HG02870 (cell line): ENCODE results near the gene TSHZ2.
A peak's percentile ranks its signal among the peaks of the same experiment; 100 is the strongest.

Experiments used
- ATAC-seq: cut with Tn5 transposase; IDR thresholded peaks from one replicate; pipeline ENCODE4 v1.9.1; 2021; ENCODE audit warnings: mild to moderate bottlenecking, moderate library complexity; ENCODE audit not compliant: unreplicated experiment

The TSHZ2 gene

GRCh38 chr20:53104884-53105283 lies 132.7 kb downstream of the TSHZ2 start:
- no peak for ATAC-seq

GRCh38 chr20:53116733-53117132 lies 144.6 kb downstream of the TSHZ2 start:
- ATAC-seq: no peak

- ATAC-seq: no peak
These were observed 150.7 kb downstream of the TSHZ2 start for GRCh38 chr20:53122853-53123252.

- ATAC-seq: no peak
These were observed 152.0 kb downstream of the TSHZ2 start for GRCh38 chr20:53124075-53124551.

GRCh38 chr20:53124803-53125202 lies 152.6 kb downstream of the TSHZ2 start:
- no peak for ATAC-seq

- ATAC-seq: no peak
These were observed 154.0 kb downstream of the TSHZ2 start for GRCh38 chr20:53126185-53126584.

GRCh38 chr20:53127027-53127426 lies 154.9 kb downstream of the TSHZ2 start:
- no peak for ATAC-seq

- no peak for ATAC-seq
These were observed 155.8 kb downstream of the TSHZ2 start for GRCh38 chr20:53128004-53128403.

- ATAC-seq: no peak
These were observed 157.4 kb downstream of the TSHZ2 start for GRCh38 chr20:53129563-53129962.

- no peak for ATAC-seq
These were observed 158.6 kb downstream of the TSHZ2 start for GRCh38 chr20:53130795-53131194.

GRCh38 chr20:53133125-53133524 lies 161.0 kb downstream of the TSHZ2 start:
- no peak for ATAC-seq

GRCh38 chr20:53133628-53134027 lies 161.5 kb downstream of the TSHZ2 start:
- no peak for ATAC-seq

GRCh38 chr20:53136473-53136872 lies 164.3 kb downstream of the TSHZ2 start:
- no peak for ATAC-seq

GRCh38 chr20:53138454-53139262 lies 166.5 kb downstream of the TSHZ2 start:
- peak; percentile 99 for ATAC-seq

GRCh38 chr20:53141201-53142050 lies 169.3 kb downstream of the TSHZ2 start:
- ATAC-seq: no peak

- ATAC-seq: no peak
These were observed 170.3 kb downstream of the TSHZ2 start for GRCh38 chr20:53142225-53143127.

GRCh38 chr20:53146201-53146891 lies 174.2 kb downstream of the TSHZ2 start:
- peak; percentile 83 for ATAC-seq

GRCh38 chr20:53148771-53149147 lies 176.6 kb downstream of the TSHZ2 start:
- no peak for ATAC-seq

GRCh38 chr20:53149148-53149889 lies 177.2 kb downstream of the TSHZ2 start:
- ATAC-seq: no peak

GRCh38 chr20:53149890-53150205 lies 177.7 kb downstream of the TSHZ2 start:
- ATAC-seq: no peak
